Measurements from ENCODE around the gene CNTNAP2.

CNTNAP2 gene

DNA sequence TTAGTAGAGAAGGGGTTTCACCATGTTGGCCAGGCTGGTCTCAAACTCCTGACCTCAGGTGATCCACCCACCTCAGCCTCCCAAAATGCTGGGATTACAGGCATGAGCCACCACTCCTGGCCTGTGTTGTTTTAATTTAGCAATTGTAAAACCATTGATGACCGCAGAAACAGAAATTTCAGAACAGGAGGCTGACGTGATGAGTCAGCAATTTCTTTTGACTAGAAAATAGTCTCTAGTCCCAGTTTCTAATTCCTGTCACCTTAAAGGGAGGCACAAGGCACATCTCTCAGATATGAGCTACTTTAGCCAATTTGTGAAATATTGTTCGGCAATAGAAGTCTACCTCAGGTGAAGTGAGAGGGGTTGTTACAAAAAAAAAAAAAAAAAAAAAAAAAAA lies 2033.1 kb downstream of the CNTNAP2 start:
- no peak for DNase-seq (ENCODE audit: low spot score)

GRCh38 chr7:148151778-148152177 lies 2035.2 kb downstream of the CNTNAP2 start:
- DNase-seq (ENCODE audit: low spot score): no peak

DNA sequence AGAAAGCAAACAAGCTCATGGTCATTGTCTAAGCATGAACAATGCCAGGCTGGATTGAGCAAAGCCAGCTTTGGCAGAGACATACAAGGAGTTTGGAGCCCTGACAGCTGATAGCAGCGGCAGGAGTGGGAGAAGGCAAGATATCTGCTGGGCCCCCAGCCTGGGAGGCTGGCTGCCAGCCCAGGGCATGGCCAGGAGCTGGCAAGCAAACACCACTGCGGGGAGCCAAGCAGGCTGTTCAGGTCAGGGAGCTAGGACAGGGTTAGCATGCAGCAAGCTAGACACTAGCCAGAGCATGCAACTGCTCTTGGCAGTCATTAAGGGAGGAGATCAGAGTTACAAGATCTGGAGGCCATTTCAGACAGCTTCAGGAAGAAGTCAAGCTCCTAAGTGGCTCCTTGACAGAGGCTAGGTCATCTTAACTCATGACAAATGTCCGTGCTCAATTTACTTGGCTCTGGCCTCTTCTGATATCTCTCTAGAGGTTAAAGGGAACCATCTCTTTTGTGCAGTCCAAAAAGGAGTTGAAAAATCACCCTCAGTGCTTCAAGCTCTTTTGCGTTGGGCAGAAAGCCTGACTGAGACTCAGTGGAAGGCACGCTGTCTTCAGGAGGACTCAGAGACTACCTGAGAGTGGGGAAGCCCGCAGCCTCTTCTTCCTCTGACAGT lies 2037.1 kb downstream of the CNTNAP2 start:
- DNase-seq (ENCODE audit: low spot score): no peak

DNA sequence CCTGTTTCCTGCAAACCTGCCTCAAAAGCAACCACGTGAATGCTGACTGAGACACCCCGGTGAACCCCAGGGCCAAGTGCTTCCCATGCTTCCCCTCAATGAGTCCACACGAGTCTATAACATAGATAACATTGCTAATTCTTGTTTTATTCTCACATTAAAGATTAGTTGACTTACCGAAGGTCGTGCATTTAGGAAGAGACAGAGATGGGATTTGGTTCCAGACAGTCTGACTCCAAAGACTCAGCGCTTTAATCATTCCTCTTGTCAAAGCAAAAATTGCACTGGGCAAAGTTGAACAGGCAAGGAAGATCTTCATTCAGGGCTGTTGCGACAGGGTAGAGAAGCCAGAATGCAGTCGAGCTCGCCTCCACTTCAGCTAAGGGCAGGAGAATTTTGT lies 2038.4 kb downstream of the CNTNAP2 start:
- DNase-seq (ENCODE audit: low spot score): no peak

GRCh38 chr7:148155826-148156225 lies 2039.2 kb downstream of the CNTNAP2 start:
- no peak for DNase-seq (ENCODE audit: low spot score)

DNA sequence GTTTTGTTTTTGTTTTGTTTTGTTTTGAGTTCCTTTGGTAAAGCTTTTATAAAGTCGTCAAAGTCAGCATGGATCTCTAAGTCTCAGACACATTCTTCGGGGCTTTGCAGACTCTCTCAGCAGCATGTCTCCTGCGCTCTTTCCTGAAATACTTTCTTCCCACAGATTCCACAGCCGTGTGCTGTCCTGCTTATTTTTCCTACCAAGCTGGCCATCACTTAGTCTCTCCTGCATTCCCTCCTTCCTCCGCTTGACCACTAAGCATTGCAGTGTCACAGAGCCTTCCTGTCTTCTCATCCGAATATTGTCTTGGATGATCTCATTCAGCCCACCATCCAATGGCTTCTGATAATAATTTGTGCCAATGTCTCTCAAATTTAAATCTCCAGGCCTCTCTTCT lies 2039.6 kb downstream of the CNTNAP2 start:
- no peak for DNase-seq (ENCODE audit: low spot score)

GRCh38 chr7:148159331-148159730 lies 2042.7 kb downstream of the CNTNAP2 start:
- no peak for DNase-seq (ENCODE audit: low spot score)

GRCh38 chr7:148161776-148162175 lies 2045.2 kb downstream of the CNTNAP2 start:
- DNase-seq (ENCODE audit: low spot score): no peak

- DNase-seq (ENCODE audit: low spot score): no peak
Observed at GRCh38 chr7:148162808-148163207, 2046.2 kb downstream of the CNTNAP2 start.

DNA sequence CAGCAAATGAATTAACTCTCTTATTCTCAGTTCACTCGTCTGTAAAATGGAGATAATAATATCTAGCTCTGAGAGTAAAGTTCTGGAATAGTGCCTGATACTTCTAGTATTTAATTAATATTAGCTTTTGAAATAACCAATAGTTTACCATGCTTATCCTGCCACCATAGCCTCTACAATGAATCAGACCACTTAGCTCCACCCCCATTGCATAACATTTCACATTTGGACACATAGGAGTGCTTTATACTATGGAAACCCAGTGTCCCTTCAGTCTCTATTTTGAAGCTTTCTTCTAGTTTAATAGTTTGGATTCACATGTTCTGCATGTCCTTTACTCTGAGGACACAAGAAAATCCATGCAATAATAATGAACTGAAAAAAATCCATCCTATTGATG lies 2046.6 kb downstream of the CNTNAP2 start:
- DNase-seq (ENCODE audit: low spot score): no peak

DNA sequence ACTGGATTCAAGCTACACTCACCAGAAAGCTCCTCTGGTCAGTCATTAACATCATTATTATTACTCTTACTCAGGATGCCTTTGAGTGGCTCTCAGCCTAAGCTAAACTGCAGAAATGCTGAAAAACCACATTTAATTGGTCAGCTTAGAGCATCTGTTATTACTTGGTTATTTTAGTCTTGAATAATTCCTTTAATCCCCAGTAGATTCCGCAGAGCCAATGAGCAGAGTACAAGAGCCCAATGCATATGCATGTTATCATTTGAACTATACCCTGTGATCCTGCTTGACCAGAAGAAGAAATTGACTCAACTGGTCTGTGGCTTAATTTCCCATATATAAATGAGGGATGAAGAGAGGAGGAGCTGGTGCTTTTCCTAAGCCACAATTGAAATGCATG lies 2056.3 kb downstream of the CNTNAP2 start:
- DNase-seq (ENCODE audit: low spot score): no peak

- no peak for DNase-seq (ENCODE audit: low spot score)
Observed at GRCh38 chr7:148173369-148173768, 2056.8 kb downstream of the CNTNAP2 start.

DNA sequence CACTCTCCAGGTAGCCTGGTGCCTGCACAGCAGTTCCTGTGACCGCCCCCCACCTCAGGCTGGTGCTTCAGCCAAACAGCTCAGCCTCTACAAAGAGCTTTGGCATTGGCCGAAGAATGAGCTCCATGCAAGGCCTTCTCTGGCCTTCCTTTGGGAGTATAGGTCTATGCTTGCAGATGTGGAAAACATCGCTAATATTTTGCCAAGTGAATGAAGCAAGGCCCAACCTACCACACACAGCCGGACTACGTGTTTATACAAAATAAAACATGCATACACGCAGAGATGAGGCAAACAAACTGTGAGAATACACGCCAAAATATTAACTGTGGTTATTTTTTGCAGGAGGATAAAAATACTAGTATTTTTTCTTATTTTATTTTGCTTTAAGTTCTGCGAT lies 2057.8 kb downstream of the CNTNAP2 start:
- DNase-seq (ENCODE audit: low spot score): no peak

DNA sequence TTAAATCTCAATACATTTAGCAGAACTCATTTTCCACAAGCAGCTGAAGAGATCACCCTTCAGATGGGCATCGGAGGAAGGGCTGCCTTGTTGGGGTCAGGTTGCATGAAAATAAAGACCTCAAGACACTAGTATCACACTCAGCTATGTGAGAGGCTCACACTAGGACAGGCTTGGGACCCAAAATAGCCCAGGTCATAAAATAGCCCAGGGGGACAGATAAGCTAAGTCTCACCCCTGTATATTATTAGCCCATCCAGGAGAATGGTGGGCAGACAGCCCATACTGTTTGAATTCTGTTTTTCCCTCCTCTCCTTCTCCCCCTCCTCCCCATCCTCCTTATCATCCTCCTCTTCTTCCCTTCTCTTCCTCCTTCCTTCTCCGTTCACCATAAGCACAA lies 2058.9 kb downstream of the CNTNAP2 start:
- no peak for DNase-seq (ENCODE audit: low spot score)

DNA sequence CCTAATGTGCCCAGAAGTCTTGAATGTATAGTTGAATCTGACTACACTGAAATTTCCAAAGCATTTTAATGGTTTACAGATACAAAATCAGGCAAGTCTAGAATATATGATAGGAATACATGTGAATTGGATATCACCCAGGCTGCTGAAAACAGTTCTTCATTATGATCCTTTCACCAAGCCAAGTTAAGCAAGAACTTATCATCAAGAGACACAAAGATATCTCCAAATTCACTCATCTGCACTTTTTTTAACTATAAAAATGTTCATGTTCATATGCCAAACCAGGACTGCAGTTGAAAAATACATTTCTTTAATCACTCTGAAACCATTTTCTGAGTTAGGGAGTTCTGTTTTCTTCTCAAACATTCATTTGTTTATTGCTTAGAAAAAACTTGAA lies 2061.4 kb downstream of the CNTNAP2 start:
- no peak for DNase-seq (ENCODE audit: low spot score)

DNA sequence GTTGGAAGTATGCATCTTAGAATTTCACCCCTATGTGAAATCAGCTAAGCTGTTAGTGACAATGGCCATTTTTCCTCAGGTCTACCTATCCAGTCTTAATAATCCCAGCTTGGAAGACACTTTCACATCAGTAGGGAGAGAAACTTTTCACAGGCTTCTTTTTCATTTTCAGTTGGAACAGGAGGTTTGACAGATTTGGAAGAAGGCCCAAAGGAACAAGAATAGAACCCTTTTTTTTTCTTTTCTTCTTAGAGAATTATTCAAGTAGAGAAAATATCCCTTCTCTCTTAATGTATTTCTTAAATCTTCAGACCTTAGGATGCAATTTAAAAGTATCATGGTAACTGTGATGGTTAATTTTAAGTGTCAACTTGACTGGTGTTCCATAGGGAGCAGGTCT lies 2063.5 kb downstream of the CNTNAP2 start:
- no peak for DNase-seq (ENCODE audit: low spot score)

GRCh38 chr7:148182264-148182663 lies 2065.7 kb downstream of the CNTNAP2 start:
- no peak for DNase-seq (ENCODE audit: low spot score)

DNA sequence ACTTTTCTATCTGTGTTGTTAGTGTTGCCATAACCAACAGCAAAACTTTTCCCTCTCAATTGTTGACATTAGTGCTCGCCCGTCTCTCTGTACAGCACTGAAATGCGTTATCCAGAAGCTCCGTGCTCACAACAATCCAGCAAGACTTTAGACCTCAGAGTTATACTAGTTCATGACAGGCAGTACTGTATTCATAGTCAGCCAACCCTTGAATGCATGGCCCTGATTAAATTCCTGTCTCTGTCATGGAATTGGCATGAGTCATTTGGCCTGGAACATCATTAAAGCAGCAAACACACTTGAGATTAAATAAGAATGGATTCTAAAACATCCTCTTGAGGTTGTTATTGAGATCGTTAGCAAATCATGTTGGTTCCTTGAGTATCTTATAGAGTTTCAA lies 2068.4 kb downstream of the CNTNAP2 start:
- no peak for DNase-seq (ENCODE audit: low spot score)

DNA sequence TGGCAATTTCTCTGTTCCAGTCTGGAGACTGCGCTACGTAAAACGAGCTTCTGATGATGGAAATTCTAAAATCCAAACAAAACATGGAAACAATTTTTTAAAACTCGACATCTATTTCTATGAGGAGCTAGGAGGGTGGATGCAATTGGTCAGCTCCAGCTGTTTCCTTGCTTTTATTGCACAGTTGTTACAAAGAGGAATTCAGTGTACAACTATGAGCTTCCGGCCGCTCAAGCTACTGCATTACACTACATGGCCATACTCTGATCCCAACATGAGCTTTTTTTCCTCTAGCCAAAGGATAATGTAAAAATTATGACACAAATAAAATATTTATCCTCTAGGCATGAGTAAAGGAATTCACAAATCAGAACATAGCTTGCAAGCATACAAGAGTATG lies 2070.9 kb downstream of the CNTNAP2 start:
- no peak for DNase-seq (ENCODE audit: low spot score)

DNA sequence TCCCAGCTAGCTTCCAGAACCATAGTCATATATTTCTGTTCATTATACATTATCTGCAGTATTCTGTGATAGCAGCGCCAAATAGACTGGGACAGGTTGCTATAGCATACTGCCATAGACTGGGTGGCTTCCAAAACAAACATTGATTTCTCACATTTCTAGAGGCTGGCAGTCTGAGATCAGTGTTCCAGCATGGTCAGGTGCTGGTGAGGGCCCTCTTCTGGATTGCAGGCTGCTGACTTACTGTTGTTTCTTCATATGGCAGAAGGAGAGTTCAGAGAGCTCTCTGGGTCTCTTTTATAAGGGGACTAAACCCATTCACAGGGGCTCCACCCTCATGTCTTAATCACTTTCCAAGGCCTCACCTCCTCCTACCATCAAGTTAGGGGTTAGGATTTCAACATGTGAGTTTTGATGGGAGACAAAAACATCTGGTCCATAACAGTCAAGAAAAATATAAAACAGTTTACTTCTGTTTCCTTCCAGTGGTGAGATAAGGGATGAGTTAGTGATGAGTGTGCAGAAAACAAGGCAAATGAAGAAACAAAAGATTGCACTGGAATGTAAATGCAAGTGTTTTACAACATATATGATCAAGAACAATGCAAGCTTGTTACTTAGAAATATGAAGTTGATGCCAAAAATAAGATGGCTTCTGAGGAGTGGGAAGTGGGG lies 2074.9 kb downstream of the CNTNAP2 start:
- no peak for DNase-seq (ENCODE audit: low spot score)

GRCh38 chr7:148192491-148192890 lies 2075.9 kb downstream of the CNTNAP2 start:
- DNase-seq (ENCODE audit: low spot score): no peak

GRCh38 chr7:148201992-148202391 lies 2085.4 kb downstream of the CNTNAP2 start:
- DNase-seq (ENCODE audit: low spot score): no peak

DNA sequence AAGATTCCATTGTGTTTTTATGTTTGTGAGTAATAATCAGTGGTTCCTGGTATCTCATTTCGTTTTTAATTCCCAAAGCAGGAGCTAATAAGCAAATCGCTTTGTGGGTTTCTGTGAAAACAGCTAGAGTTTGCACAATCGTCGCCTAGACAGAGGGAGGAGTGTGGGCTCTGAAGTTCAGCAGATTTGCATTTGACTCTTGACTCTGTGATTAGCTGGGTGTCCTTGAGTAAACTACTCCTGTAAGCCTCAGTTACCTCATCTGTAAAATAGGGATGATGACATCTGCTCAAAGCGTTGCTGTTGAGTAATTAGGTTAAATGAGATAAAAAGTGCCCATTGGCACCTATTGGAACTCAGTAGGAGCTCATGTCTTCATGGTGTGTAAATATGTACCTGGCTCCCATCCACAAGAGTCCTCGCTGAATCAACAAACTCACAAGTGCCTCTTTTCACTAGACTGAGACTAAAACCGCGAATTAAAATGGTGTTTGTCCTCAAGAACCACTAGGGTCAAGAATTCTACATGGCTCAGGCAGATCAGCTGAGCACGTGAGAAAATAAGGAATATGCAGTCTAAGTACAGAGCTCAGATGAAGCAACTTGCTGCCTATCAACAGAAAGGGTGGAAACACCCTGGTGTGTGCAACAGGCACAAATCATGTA lies 2088.2 kb downstream of the CNTNAP2 start:
- no peak for DNase-seq (ENCODE audit: low spot score)

Data from LoVo (cell line).